GM10266 (cell line): ENCODE data around the gene TMTC3.

Experiments
- DNase-seq: peaks from one replicate; pipeline ENCODE4 v3.0.0; 2012; ENCODE audit errors: extremely low spot score
- TF ChIP-seq, protein P1 (sequence below): IDR thresholded peaks from 2 replicates; pipeline ENCODE4 v1.5.1; 2012; ENCODE audit warnings: mild to moderate bottlenecking, low read depth; ENCODE audit not compliant: control insufficient read depth, insufficient read depth; ENCODE audit errors: missing control alignments

Gene TMTC3

DNA sequence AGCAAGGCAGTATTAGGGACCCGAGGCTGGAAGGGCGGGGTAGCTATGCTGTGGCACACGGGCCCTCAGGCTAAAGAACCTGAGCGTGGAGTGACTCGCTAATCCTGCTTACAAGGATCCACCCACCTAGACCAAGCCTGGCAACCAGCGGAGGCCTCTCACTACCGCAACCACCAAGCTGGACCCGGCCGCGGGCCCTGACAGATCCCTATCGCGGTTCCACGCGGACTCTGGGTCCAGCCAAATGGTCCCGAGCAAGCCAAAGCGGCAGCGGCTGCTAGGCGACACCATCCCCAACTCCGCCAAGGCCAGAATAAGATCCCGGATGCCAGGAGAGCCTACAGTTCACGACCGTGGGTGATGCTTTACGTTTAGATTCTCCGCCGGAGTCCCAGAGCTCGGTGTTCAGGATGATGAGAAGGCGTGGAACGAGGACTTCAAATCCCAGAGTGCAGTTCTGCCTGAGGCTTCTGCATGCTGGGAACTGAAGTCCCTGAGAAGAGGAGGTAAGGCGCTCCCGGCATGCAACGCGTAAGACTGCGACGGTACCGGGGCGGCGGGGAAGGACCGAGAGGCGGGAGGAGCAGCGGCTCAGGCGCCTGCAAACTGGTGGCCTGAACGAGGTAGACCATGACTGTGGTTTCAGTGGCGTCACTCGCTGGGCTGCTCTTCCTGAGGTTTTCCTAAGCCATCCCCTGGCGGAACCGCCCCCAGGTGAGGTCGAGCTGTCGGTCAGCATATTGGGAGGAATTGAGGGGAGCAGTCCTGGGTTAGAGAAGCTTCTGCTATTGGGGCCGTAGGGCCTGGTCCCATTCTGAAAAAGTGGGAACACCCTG, at the start of gene TMTC3, which contains the start of gene CEP290:
Gene TMTC3 (plus strand): TSS at position 534 of the 836 bp plus-strand sequence. CDS start 6,009 bp downstream, outside the sequence.
Gene CEP290 (minus strand): TSS at position 315 of the 836 bp plus-strand sequence. CDS start 781 bp downstream, outside the sequence.
- DNase-seq: peak; percentile 83
- TF ChIP-seq, protein P1, sequence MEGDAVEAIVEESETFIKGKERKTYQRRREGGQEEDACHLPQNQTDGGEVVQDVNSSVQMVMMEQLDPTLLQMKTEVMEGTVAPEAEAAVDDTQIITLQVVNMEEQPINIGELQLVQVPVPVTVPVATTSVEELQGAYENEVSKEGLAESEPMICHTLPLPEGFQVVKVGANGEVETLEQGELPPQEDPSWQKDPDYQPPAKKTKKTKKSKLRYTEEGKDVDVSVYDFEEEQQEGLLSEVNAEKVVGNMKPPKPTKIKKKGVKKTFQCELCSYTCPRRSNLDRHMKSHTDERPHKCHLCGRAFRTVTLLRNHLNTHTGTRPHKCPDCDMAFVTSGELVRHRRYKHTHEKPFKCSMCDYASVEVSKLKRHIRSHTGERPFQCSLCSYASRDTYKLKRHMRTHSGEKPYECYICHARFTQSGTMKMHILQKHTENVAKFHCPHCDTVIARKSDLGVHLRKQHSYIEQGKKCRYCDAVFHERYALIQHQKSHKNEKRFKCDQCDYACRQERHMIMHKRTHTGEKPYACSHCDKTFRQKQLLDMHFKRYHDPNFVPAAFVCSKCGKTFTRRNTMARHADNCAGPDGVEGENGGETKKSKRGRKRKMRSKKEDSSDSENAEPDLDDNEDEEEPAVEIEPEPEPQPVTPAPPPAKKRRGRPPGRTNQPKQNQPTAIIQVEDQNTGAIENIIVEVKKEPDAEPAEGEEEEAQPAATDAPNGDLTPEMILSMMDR: no peak

DNA sequence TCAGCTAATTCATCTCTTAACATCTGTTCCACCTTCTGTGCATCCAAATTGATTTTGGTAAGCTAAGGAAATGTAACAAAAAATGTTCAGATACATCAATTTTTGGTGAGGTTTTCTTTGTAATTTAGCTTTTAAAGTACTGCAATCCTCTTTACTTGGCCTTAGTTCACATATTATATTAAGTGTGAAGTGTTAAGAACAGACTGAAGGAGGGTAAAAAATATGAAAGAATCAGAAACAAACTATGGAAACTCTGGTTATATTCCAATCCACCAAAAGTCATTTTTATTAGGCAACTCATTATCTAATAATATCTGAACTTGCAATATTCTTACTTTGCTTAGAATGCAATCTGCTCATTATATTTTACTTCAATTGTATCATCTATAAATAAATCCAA, 49.3 kb upstream of the TMTC3 start:
- DNase-seq: no peak
- TF ChIP-seq, protein P1: no peak

DNA sequence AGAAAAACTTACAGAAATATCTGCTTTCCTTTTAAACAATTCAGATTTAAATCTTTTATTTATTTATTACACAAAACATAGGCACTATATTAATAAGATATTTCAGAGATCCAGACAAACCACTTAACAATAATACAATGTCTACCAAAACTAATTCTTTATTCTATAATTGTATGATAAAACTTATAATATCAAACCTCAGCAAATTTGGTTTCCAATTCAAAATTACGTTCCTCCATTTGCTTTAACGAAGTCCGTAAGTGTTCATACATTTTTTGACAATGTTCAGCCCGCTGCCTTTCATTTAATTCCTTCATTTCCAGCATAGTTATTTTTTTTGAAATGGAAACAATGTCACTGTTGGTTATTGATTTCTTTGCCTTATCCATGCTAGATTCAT, 48.5 kb upstream of the TMTC3 start:
- TF ChIP-seq, protein P1: no peak
- no peak for DNase-seq

DNA sequence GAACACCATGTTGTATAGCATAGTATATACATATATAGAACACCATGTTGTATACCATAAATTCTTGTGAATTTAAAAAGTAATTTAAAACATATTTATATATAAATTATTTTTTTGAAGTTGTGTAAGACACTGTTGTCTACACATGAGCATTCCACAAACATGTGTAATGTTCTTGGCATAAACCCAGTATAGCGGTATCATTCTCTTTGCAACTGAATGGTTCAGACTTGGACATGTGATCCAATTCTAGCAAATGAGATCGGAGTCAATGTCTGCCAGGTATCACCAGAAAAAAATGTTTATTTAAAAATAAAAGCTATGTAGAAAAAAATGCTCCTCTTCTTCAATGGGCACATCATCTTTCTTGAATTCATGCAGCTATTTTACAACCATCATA, 34.1 kb upstream of the TMTC3 start:
- no peak for DNase-seq

DNA sequence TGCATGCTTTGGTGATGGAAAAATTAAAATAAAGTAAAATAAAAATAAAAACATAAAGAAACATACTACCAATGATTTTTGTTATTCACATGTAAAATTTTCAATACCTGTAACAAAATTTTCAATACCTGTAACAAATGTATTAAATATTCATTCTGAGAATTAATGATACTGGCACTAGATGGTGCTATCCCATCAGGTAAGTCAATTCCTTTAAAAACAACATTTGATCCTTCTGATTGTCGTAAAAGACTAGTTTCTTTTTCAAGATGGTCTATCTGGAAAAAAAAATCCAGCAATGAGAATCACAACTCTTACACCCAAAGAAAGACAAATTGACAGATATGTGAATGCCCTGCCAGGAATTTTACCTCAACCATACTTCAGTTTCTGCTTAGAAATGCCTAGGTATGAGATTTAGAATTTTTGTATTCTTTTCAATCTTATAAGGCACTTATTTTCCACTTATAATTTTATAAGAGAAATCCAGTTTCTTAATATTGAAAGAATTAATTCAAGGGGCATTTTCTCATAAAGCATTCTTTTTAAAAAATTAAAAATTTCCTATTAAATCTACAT, 30.9 kb upstream of the TMTC3 start:
- peak; percentile 18 for DNase-seq
- TF ChIP-seq, protein P1: peak; percentile 40

More for the DNA sequence above, 34.1 kb upstream of the TMTC3 start:
- TF ChIP-seq, protein P1: no peak

DNA sequence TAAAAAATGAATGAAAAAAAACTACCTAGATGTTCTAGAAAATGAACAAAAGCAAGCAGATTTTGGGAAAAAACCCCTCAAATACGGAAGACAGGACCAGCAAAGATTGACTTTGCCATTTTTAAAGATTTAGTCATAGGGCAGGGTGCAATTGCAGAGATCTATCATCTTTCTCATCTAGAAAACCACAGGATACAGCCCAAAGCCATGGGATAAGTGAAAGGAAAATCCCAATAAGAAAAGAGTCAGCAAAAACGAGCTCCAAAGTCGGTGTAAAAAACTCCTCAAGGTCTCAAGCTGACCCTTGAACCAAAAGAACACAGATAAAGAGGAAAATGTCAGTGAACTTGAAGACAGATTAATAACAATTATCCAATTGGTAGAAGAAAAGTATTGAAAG, 28.2 kb upstream of the TMTC3 start:
- TF ChIP-seq, protein P1: no peak
- no peak for DNase-seq

DNA sequence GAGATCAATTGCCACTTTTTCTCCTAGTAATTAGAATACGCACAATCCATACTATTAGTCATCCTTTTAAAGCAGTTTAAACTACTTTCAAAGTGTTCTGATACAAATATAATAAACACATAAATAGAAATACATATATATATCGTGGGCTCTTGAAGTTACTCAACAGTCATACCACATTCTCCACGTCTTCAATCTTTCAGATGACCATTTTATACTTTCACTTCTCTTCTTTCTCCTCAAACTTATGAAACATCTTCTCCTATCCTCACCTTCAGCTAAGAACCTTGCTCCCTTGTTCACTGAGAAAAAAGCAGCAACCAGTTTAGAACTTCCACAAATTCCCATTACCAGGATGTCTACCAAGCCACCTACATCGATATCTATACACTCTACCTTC, 19.4 kb upstream of the TMTC3 start:
- no peak for DNase-seq
- TF ChIP-seq, protein P1: no peak
